A673 (cell line): Measurements from ENCODE around the gene C10orf53. TPM values are rescaled to one million over a fixed set of nuclear protein-coding genes. Genes with fewer than 3 reads are reported as not detected.

ENCODE experiments used
- BruUV-seq: library from RNA; stranded (reverse); fragments of 400-500 nt; replicated peaks from 2 replicates; lab custom pipeline; 2021; lab: Mats Ljungman, UMichigan
- CTCF ChIA-PET: fragments of 300-600 bp; sonication (Branson Sonifier 250); formaldehyde crosslinking; loops from one replicate; lab custom pipeline; 2022; ENCODE audit warnings: antibody characterized with exemption; lab: Charles Lee
- POLR2A ChIA-PET: fragments of 300-600 bp; sonication (Branson Sonifier 250); formaldehyde crosslinking; loops from one replicate; lab custom pipeline; 2022; ENCODE audit warnings: antibody characterized with exemption; ENCODE audit not compliant: low non-redundant PET; lab: Charles Lee
- DNase-seq: peaks from one replicate; pipeline ENCODE4 v3.0.0-alpha.2; 2015; ENCODE audit warnings: low spot score
- H3K27ac ChIP-seq: fragments of 200-600 bp; sonication (generic); 2 replicates; pipeline ENCODE4 v1.5.1; 2016; ENCODE audit warnings: mixed run types, low read depth, mild to moderate bottlenecking, mixed read lengths, antibody characterized with exemption, low read length; ENCODE audit not compliant: poor library complexity, severe bottlenecking
- H3K27me3 ChIP-seq: fragments of 200-600 bp; sonication (generic); replicated peaks from 2 replicates; pipeline ENCODE4 v1.6.1; 2017; ENCODE audit warnings: mixed run types, low read depth, mild to moderate bottlenecking, mixed read lengths, antibody characterized with exemption, low read length; ENCODE audit not compliant: insufficient read depth, poor library complexity
- H3K36me3 ChIP-seq: fragments of 200-600 bp; sonication (generic); 2 replicates; pipeline ENCODE4 v1.6.1; 2016; ENCODE audit warnings: mixed run types, mild to moderate bottlenecking, mixed read lengths, antibody characterized with exemption, low read length; ENCODE audit not compliant: insufficient read depth, poor library complexity, severe bottlenecking
- H3K4me1 ChIP-seq: fragments of 200-600 bp; sonication (generic); 2 replicates; pipeline ENCODE4 v1.6.1; 2017; ENCODE audit warnings: mixed run types, mild to moderate bottlenecking, mixed read lengths, antibody characterized with exemption, low read length; ENCODE audit not compliant: insufficient read depth, poor library complexity, severe bottlenecking
- H3K4me3 ChIP-seq: fragments of 200-600 bp; sonication (generic); 2 replicates; pipeline ENCODE4 v1.5.1; 2016; ENCODE audit warnings: low read depth, mixed run types, mild to moderate bottlenecking, mixed read lengths, low read length; ENCODE audit not compliant: poor library complexity, severe bottlenecking
- H3K9me3 ChIP-seq: fragments of 200-600 bp; sonication (generic); 2 replicates; pipeline ENCODE4 v1.6.1; 2016; ENCODE audit warnings: mixed run types, low read depth, mild to moderate bottlenecking, mixed read lengths, antibody characterized with exemption, low read length; ENCODE audit not compliant: poor library complexity, severe bottlenecking
- EZH2 ChIP-seq: fragments of 200-600 bp; sonication (generic); IDR thresholded peaks from 2 replicates; pipeline ENCODE4 v1.6.1; 2017; ENCODE audit warnings: borderline replicate concordance, low read depth, mild to moderate bottlenecking, mixed read lengths, antibody characterized with exemption, low read length; ENCODE audit not compliant: poor library complexity, severe bottlenecking
- intact Hi-C: fragments of 100-400 bp; cut with micrococcal nuclease; formaldehyde crosslinking; loops from one replicate; pipeline ENCODE4 v1.10.0; 2022; ENCODE audit not compliant: unreplicated experiment
- total RNA-seq: library from RNA; stranded (reverse); gene quantifications from 2 replicates; pipeline ENCODE4 v1.2.3, GENCODE V29; 2021
- TF ChIP-seq, protein P1 (sequence below): fragments of 300-800, 200-600 bp; sonication (generic); conservative IDR thresholded peaks from 2 replicates; pipeline ENCODE4 v1.5.1; 2017; ENCODE audit warnings: low read depth, mild to moderate bottlenecking, antibody characterized with exemption, low read length, moderate library complexity, mixed read lengths

Gene C10orf53
- total RNA-seq, 1 experiment from 2014 or later: not detected

DNA sequence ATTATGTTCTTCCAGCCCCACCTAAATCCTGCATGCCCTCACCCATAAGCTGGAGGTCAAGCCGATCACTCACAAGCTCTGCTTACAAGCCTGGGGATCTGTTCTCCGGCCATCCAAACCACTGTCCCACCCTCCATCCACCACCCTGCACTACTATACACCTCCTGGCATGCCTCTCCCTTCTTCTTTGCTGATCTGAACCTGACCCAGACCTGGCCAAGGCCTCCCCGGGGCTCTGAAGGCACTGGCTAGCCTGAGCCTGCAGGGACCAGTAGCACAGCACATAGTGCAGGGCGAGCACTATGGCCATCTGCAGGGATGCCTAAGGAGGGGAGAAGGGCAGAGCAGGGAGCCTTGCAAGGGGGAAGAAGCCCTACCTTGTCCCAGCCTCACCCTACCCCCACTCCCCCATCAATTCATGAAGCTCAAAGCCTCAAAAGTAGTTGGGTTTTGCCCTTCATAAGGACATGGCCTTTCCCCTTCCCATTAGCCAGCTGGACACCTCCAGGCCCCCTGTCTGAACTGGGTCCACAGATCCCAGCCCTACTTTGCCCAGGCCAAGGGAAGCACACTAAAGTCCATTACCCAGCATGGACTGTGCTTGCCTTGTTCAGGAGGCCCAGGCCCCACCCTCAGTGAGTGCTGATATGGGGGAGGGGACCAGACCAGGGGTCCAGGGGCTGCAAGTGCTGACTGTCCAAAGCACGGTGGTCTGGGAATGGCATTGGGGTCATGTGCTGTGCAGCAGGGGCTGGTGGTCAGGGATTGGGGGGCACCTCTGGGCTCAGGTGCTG, 36.0 kb upstream of the C10orf53 start:
- peaks cover 4% of the 10 kb centered on the region for H3K27me3 ChIP-seq
- peaks cover 13% of the 10 kb centered on the region for H3K4me1 ChIP-seq
- no TSS peak for BruUV-seq
- no peaks in the 10 kb centered on the region for H3K9me3 ChIP-seq
- intact Hi-C loops: no loop called here
- no peak for TF ChIP-seq EZH2
- TF ChIP-seq, protein P1, sequence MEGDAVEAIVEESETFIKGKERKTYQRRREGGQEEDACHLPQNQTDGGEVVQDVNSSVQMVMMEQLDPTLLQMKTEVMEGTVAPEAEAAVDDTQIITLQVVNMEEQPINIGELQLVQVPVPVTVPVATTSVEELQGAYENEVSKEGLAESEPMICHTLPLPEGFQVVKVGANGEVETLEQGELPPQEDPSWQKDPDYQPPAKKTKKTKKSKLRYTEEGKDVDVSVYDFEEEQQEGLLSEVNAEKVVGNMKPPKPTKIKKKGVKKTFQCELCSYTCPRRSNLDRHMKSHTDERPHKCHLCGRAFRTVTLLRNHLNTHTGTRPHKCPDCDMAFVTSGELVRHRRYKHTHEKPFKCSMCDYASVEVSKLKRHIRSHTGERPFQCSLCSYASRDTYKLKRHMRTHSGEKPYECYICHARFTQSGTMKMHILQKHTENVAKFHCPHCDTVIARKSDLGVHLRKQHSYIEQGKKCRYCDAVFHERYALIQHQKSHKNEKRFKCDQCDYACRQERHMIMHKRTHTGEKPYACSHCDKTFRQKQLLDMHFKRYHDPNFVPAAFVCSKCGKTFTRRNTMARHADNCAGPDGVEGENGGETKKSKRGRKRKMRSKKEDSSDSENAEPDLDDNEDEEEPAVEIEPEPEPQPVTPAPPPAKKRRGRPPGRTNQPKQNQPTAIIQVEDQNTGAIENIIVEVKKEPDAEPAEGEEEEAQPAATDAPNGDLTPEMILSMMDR: no peak
- ChIA-PET POLR2A (no interaction called here), CTCF (no interaction called here)
- no peak for DNase-seq
- H3K4me3 ChIP-seq: no peak overlapping the region
- H3K36me3 ChIP-seq: no peaks in the 10 kb centered on the region
- no peak overlapping the region for H3K27ac ChIP-seq

DNA sequence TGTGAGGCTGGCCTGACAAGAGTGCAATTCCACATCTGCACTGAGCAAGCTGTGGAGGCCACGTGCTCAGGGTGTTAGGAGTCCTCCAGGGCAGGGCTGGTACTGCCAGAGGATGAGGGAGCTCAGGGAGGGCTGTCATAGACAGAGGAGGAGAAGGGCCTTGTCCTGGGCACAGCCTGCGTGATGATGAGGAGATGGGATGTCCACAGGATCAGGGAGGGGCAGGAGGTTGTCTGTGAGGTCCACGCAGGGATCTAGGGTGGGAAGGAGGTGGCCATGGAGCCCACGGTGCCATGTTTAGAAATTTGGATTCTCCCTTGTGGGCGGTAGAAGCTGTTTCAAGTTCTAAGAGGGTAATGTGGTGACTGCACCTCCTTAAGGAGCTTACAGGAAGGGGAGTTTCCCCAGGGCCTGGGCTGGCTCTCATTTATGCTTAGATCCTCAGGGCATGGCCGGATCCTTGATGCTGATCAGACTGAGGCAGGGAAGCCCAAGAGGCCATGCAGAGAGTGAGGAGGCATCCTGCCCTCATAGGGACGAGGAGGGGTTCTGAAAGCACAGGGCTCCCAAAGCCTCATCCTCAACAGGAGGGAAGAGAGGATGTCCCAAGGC, 35.3 kb upstream of the C10orf53 start:
- DNase-seq: no peak
- no peaks in the 10 kb centered on the region for H3K9me3 ChIP-seq
- no peaks in the 10 kb centered on the region for H3K27me3 ChIP-seq
- no peaks in the 10 kb centered on the region for H3K36me3 ChIP-seq
- TF ChIP-seq, protein P1: no peak
- no peak for TF ChIP-seq EZH2
- peaks cover 18% of the 10 kb centered on the region for H3K4me1 ChIP-seq
- H3K27ac ChIP-seq: no peak overlapping the region
- BruUV-seq: no TSS peak
- ChIA-PET POLR2A (no interaction called here), CTCF (no interaction called here)
- intact Hi-C loops: no loop called here
- no peak overlapping the region for H3K4me3 ChIP-seq

DNA sequence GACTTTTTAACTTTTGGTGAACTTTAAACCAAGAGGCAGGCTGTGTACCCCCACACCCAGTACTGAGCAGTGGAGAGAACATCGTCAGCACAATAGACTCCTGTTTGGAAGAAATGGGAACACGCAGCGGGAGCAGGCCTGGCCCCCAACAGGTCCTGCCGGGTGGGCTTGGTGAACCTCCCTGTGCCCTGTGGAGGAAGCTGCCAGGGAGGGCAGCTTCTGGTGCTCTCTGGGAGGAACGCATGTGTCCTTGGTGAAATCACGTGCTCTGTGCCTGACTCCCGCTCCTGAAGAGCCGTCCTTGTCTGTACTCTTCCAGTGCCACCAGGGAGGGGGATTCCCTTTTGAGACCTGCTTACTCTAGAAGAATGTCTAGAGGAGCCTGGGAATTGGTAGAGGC, 34.0 kb upstream of the C10orf53 start:
- no peaks in the 10 kb centered on the region for H3K36me3 ChIP-seq
- intact Hi-C loops: no loop called here
- H3K27me3 ChIP-seq: no peaks in the 10 kb centered on the region
- no peaks in the 10 kb centered on the region for H3K9me3 ChIP-seq
- H3K4me1 ChIP-seq: peaks cover 21% of the 10 kb centered on the region
- POLR2A ChIA-PET: no interaction called here
- CTCF ChIA-PET: no interaction called here
- BruUV-seq: no TSS peak
- TF ChIP-seq EZH2: no peak
- TF ChIP-seq, protein P1: no peak
- H3K4me3 ChIP-seq: no peak overlapping the region
- H3K27ac ChIP-seq: no peak overlapping the region
- no peak for DNase-seq
